GM19463 (cell line): ENCODE data around the gene EFHB.
"Not testable (repeated sequence)": the region's sequence is repeated elsewhere in the genome, so short reads cannot be mapped to it uniquely, and the experiment has no call there.

Experiments
- ATAC-seq: cut with Tn5 transposase; IDR thresholded peaks from one replicate; pipeline ENCODE4 v1.9.1; 2021; ENCODE audit warnings: mild to moderate bottlenecking, moderate library complexity; ENCODE audit not compliant: unreplicated experiment

The EFHB gene

GRCh38 chr3:19932422-19932821 lies 1.6 kb downstream of the EFHB start:
- no peak for ATAC-seq

- ATAC-seq: peak; percentile 45
Measured at GRCh38 chr3:19931767-19932188, 2.2 kb downstream of the EFHB start.

GRCh38 chr3:19931180-19931692 lies 2.8 kb downstream of the EFHB start:
- ATAC-seq: peak; percentile 83

DNA sequence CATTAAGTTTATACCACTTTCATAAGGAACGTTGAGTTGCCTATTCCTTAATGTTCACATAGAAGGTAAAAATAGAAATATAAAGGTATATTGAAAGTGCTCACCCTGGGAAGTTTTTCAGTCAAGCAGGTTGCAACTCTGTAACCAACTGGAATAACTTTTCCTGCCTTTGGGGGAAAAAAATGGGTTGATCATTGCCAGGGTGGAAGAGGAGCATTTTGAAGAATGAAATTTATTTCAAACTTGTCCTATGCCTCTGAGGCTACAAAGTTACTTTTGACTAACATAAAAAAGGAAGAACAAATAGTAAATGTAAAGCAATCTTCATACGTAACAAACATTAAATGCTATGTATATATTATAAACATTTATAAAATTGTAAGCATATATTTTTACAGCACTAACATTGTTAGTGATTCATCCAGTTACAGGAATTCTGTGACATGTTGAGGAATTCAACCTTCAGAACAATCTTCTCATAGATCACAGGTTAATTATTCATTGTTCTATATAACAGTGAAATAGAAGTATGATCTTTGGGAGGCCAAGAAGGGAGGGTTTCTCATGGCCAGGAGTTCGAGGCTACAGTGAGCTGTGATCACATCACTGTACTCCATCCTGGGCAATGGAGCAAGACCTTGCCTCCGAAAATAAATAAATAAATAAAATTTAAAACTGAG lies 13.5 kb downstream of the EFHB start:
- ATAC-seq: no peak

- no peak for ATAC-seq
Measured at GRCh38 chr3:19917167-19917566, 16.9 kb downstream of the EFHB start.

DNA sequence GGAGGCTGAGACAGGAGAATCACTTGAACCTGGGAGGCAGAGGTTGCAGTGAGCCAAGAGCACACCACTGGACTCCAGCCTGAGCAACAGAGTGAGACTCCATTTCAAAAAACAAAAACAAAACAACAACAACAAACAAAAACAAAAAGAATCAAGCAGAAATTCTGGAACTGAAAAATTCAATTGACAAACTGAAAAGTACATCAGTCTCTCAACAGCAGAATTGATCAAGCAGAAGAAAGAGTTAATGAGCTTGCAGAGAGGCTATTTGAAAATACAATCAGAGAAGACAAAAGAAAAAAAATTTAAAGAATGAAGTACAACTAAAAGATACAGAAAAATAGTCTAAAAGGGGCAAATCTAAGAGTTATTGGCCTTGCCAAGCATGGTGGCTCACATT lies 22.6 kb downstream of the EFHB start:
- ATAC-seq: no peak

GRCh38 chr3:19907523-19907922 lies 26.5 kb downstream of the EFHB start:
- ATAC-seq: no peak

DNA sequence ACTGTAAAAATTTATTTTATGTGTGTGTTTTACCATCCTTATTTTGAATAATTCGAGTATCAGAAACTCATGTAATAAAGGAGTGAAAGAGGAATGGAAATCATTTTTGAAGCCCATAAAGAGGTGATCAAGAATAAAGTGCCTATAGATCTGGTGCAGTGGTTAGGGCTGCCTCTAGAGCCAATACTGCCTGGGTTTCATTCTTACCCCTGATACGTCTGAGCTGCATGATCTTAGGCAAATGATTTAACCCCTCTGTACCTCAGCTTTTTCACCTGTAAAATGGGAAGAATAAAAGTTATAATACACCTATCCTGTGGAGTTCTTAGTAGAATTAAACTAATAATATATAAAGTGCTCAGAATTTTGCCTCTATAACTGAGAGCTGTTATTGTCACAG lies 30.4 kb downstream of the EFHB start:
- ATAC-seq: no peak

- ATAC-seq: no peak
Measured at GRCh38 chr3:19901918-19902317, 32.1 kb downstream of the EFHB start.

DNA sequence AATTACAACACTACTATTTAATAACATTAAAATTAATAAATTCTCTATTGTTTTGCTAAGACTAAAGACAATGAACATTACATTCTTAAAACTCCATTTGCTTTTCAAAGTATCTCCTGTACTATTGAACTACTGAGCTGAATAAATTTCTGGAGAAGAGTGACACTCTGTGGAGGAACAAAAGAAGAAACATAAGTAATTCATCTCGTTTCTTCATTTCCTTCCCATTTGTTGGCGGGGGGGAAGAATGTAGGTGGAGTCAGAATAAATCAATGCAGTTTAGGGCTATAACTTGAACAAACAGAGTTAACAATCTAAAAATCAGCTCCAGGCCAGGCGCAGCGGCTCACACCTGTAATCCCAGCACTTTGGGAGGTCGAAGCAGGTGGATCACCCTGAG lies 32.7 kb downstream of the EFHB start:
- no peak for ATAC-seq

GRCh38 chr3:19899833-19900232 lies 34.2 kb downstream of the EFHB start:
- not testable (repeated sequence) for ATAC-seq

- no peak for ATAC-seq
Measured at GRCh38 chr3:19899264-19899663, 34.8 kb downstream of the EFHB start.

GRCh38 chr3:19898721-19899120 lies 35.3 kb downstream of the EFHB start:
- no peak for ATAC-seq

DNA sequence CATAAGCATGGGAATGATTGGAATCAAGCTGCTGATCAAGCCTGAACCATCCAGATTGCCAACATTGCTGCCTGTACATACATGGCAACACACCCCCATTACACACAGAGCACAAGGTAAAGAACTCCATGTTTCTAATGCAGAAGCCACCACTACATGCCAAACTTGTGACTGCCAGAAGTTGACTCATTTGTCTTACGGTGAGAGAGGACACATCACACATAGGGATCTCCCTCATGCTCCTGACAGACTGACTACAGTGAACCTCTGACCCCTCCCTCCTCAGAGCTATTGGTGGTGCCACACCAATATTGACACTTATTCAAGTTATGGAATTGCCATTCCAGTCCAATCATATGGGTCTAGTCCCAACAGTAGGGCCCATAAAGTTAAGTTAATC lies 42.3 kb downstream of the EFHB start:
- ATAC-seq: no peak

- no peak for ATAC-seq
Measured at GRCh38 chr3:19888428-19889152, 45.4 kb downstream of the EFHB start.

DNA sequence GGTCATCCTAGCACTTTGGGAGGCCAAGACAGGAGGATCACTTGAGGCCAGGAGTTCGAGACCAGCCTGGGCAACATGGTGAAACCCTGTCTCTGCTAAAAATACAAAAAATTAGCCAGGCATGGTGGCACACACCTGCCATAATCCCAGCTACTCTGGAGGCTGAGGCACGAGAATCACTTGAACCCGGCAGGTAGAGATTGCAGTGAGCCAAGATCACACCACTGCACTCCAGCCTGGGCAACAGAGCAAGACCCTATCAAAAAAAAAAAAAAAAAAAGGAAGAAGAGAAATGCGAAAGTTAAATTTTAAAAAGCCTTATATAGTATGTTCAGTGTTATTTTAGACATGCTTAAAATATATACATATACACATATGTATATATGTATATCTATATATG lies 46.9 kb downstream of the EFHB start:
- ATAC-seq: not testable (repeated sequence)

GRCh38 chr3:19886404-19886803 lies 47.6 kb downstream of the EFHB start:
- ATAC-seq: no peak

- no peak for ATAC-seq
Measured at GRCh38 chr3:19885468-19885867, 48.5 kb downstream of the EFHB start.

DNA sequence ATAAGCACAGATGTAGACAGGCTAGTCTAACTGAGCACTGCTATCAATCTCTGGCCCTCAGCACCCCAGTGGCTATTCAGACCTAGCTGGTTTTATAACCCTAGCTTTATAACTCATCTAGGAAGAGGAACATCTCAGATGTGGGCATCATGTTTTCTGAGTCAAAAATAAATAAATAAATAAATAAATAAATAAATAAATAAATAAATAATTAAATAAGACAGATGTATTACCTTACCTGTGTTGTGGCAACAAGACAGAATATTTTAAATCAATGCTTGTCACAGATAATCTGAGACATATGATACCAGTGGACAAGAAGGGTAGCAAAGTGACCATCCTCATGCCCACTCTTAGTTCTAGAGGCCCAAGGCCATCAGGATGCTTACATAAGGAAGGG lies 52.2 kb downstream of the EFHB start:
- ATAC-seq: no peak

DNA sequence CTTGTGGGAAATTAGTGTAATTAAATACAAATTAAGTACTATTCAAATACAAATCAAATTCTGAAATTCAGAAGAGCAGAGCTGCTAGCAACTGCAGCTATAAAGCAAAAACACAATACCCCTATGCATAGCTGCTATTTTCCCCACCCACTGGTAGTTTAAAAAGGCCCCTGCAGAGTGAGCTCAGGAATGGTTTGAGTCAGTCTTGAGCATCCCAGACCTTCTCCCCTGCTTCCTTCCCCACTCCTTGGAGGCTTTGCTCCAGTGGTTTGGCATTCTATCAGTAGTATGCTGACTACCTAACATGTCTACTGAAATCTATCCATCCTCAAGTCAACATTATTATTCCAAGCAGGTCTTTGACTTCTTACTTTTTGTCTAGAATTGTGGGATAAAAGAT lies 53.0 kb downstream of the EFHB start:
- ATAC-seq: no peak

- ATAC-seq: no peak
Measured at GRCh38 chr3:19877656-19878055, 56.4 kb downstream of the EFHB start.

- peak; percentile 93 for ATAC-seq
Measured at GRCh38 chr3:19866751-19867347, 67.2 kb downstream of the EFHB start.
